GM21447 (cell line): Measurements from ENCODE around the gene MKKS.

Source experiments
- ATAC-seq: cut with Tn5 transposase; IDR thresholded peaks from one replicate; pipeline ENCODE4 v1.9.1; 2021; ENCODE audit not compliant: unreplicated experiment

The MKKS gene

GRCh38 chr20:10433623-10434466 lies at the start of gene MKKS:
Gene MKKS (minus strand): TSS chr20:10434222. CDS start chr20:10413514, 20,708 bp downstream.
- ATAC-seq = peak; percentile 52

- no peak for ATAC-seq
Measured at GRCh38 chr20:10483691-10484090, 49.7 kb upstream of the MKKS start.

- ATAC-seq = no peak
Measured at GRCh38 chr20:10481676-10482075, 47.7 kb upstream of the MKKS start.

- ATAC-seq = no peak
Measured at GRCh38 chr20:10478930-10479329, 44.9 kb upstream of the MKKS start.

GRCh38 chr20:10478205-10478604 lies 44.2 kb upstream of the MKKS start:
- ATAC-seq = peak; percentile 51

- peak; percentile 83 for ATAC-seq
Measured at GRCh38 chr20:10476319-10476724, 42.3 kb upstream of the MKKS start.

GRCh38 chr20:10475225-10475624 lies 41.2 kb upstream of the MKKS start:
- no peak for ATAC-seq

- ATAC-seq = no peak
Measured at GRCh38 chr20:10474606-10475184, 40.7 kb upstream of the MKKS start.

GRCh38 chr20:10472871-10473270 lies 38.8 kb upstream of the MKKS start:
- no peak for ATAC-seq

- no peak for ATAC-seq
Measured at GRCh38 chr20:10470276-10470675, 36.3 kb upstream of the MKKS start.

GRCh38 chr20:10469599-10469998 lies 35.6 kb upstream of the MKKS start:
- ATAC-seq = no peak

GRCh38 chr20:10469056-10469455 lies 35.0 kb upstream of the MKKS start:
- ATAC-seq = no peak

GRCh38 chr20:10468340-10468845 lies 34.4 kb upstream of the MKKS start:
- ATAC-seq = no peak

GRCh38 chr20:10467681-10468339 lies 33.8 kb upstream of the MKKS start:
- ATAC-seq = no peak

GRCh38 chr20:10466855-10467254 lies 32.8 kb upstream of the MKKS start:
- no peak for ATAC-seq

- no peak for ATAC-seq
Measured at GRCh38 chr20:10466325-10466724, 32.3 kb upstream of the MKKS start.

GRCh38 chr20:10465135-10465534 lies 31.1 kb upstream of the MKKS start:
- no peak for ATAC-seq

GRCh38 chr20:10463622-10464021 lies 29.6 kb upstream of the MKKS start:
- ATAC-seq = no peak

GRCh38 chr20:10462516-10462915 lies 28.5 kb upstream of the MKKS start:
- no peak for ATAC-seq

- ATAC-seq = no peak
Measured at GRCh38 chr20:10461495-10461894, 27.5 kb upstream of the MKKS start.

- peak; percentile 42 for ATAC-seq
Measured at GRCh38 chr20:10454151-10454750, 20.2 kb upstream of the MKKS start.
